Motor neuron (in vitro differentiated cells): ENCODE data around the gene CDH4. TPM values are rescaled to one million over a fixed set of nuclear protein-coding genes. Genes with fewer than 3 reads are reported as not detected.
A peak's percentile ranks its signal among the peaks of the same experiment; 100 is the strongest.

Source experiments
- ATAC-seq, 8 experiments: fragments of 200-7000 bp; cut with Tn5 transposase; replicated peaks in 6 of 8; 2 replicates each; pipeline ENCODE4 v1.8.0; 2021; ENCODE audit warnings: mild to moderate bottlenecking in 8 of 8, moderate library complexity in 8 of 8
- H3K27ac ChIP-seq, 2 donors: fragments of 250-450 bp; sonication (Bioruptor Pico); 2 replicates each; pipeline ENCODE4 v1.9.0; 2021; ENCODE audit warnings: antibody characterized with exemption in 2 of 2, mild to moderate bottlenecking in 2 of 2, moderate library complexity in 1 of 2
- H3K4me1 ChIP-seq, 2 donors: fragments of 250-450 bp; sonication (Bioruptor Pico); replicated peaks in 1 of 2; 2 replicates each; pipeline ENCODE4 v1.6.1; 2021; ENCODE audit warnings: antibody characterized with exemption in 2 of 2, mild to moderate bottlenecking in 2 of 2, moderate library complexity in 1 of 2
- H3K4me3 ChIP-seq, 5 donors: fragments of 250-450 bp; sonication (Bioruptor Pico); 2 replicates each; pipeline ENCODE4 v1.9.0; 2021; ENCODE audit warnings: antibody characterized with exemption in 5 of 5, mild to moderate bottlenecking in 5 of 5, moderate library complexity in 4 of 5
- WGBS, 10 experiments: fragments of 450-650 bp; shearing (Covaris generic); methylation state at CpG; one replicate each; pipeline ENCODE4 v1.0.0; 2022; 5-methylcytosine and 5-hydroxymethylcytosine counted together
- in situ Hi-C, 9 experiments: fragments of 400-800 bp; cut with MboI; loops; one replicate each; pipeline ENCODE4 v1.15.0; 2021; ENCODE audit warnings: low sequenced_read_pairs in 9 of 9, low pct_unique_long_range_greater_than_20kb in 2 of 9; ENCODE audit not compliant: unreplicated experiment in 9 of 9
- total RNA-seq, 8 experiments: library from RNA; unstranded; fragments of 300-600 nt; gene quantifications; 2 replicates each; pipeline versions ENCODE4 v1.2.3 to v1.2.4, GENCODE V29; 2022

The CDH4 gene
- total RNA-seq, 8 experiments from 2014 or later, result 2.4 to 41.6 (median 12.9) TPM

DNA sequence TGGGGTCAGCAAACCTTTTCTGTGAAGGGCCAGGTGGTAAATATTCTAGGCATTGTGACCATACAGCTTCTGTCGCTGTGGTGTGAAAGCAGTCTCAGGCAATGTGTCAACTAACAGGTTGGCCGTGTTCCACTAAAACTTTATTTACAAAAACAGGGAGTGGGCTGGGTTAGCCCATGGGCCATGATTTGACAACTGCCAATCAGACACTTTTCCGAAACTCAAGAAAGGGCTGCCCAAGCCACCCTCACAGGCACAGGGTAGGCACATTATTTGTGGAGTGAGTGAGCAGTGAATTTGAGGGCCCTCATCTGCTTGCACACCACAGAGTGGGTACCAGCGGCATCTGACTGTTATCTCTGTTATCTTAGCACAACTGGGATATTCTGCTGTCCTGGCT lies 523.4 kb downstream of the CDH4 start:
- Histone ChIP-seq H3K4me1 (no peaks in the 10 kb centered on the region), H3K4me3 (no peak overlapping the region), H3K27ac (no peak overlapping the region)
- ATAC-seq, result no peak
- 80 to 100% (median 100%) methylated on average over 1 to 2 of the region's 4 CpGs; no CpG with 5 or more reads in 5 of the 10 experiments for WGBS, 10 experiments
- in situ Hi-C loops, result no loop called here

DNA sequence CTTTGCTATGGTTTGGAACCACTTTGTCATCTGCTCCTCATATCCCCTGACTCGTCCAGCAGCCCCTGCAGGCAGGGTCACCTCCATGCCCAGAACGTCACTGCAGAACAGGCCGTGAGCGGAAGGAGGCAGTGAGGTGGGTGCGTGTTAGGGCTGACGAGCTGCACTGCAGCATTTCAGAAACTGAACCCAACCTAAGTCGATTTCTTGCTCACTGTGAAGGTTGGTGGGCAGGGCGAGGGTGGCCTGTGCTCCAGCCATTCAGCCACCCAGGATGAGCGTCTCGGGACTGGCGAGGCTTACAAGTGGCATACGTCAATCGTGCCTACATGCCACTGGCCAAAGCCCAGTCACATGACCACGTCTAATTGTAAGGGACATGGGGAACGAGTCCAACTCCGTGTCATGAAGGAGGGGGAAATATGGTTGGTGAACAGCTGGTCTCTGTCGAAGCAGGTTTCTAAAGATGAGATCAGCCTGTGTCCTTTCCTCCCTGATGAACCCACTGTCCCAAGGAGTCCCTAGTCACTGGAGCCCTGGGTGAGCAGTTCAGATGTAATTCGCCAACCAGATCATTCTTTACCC lies 524.5 kb downstream of the CDH4 start:
- WGBS, 10 experiments, result 41 to 93% (median 77%) methylated on average over 1 to 11 of the region's 18 CpGs; no CpG with 5 or more reads in 5 of the 10 experiments
- Histone ChIP-seq H3K4me1 (no peaks in the 10 kb centered on the region), H3K27ac (no peak overlapping the region), H3K4me3 (no peak overlapping the region)
- in situ Hi-C loops, result no loop called here
- ATAC-seq, result no peak

DNA sequence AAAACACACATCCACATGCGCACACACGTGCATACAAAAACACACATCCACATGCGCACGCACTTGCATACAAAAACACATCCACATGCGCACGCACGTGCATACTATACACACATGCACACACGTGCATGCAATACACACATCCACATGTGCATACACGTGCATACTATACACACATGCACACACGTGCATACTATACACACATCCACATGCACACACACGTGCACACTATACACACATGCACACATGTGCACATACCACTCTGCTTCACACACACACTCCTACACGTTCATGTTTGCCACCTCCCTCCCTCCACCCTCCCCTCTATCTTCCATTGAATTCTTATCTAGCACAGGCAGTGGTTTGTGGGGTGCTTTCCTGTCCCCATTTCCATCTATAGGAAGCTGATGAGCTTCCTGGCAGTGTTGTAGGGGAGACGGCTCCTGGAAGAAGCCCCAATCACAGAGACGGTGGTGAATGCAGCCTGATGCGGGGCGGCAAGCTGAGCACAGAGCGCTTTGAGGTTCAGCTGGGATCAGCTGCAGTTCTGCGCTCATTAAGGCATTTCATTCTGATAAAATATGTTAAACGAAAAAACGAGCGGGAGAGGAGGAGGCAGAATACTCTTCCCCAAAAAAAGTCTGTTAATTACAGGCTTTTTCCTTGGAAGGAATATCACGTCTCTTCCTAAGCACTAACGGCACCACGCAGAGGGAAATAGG lies 525.9 kb downstream of the CDH4 start:
- Histone ChIP-seq H3K27ac (no peak overlapping the region), H3K4me3 (no peak overlapping the region), H3K4me1 (no peaks in the 10 kb centered on the region)
- WGBS, 10 experiments, result 44 to 95% (median 82%) methylated on average over 3 to 14 of the region's 24 CpGs
- ATAC-seq, result no peak
- in situ Hi-C loops, result no loop called here

DNA sequence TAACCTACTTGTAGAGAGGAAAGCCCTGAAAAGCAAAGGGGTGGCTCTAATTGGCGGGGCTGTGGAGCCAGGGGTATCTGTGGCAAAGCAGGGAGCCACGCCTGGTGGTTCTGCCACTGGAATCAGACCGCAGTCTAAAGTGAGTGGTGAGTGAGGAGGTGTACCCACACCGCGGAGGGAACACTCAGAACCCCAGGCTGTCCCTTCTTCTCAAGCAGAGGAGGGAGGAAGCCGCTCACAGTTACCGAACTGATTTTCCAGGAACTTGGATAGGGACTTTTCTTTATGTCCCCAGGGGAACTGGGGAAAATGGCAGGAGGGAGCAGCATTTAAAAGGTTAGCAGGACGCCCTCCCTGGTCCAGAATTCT lies 526.4 kb downstream of the CDH4 start:
- ATAC-seq, result no peak
- Histone ChIP-seq H3K27ac (no peak overlapping the region), H3K4me1 (no peaks in the 10 kb centered on the region), H3K4me3 (no peak overlapping the region)
- in situ Hi-C loops, result no loop called here
- WGBS, 10 experiments, result 0 to 95% (median 83%) methylated on average over 1 to 4 of the region's 8 CpGs; no CpG with 5 or more reads in 3 of the 10 experiments

DNA sequence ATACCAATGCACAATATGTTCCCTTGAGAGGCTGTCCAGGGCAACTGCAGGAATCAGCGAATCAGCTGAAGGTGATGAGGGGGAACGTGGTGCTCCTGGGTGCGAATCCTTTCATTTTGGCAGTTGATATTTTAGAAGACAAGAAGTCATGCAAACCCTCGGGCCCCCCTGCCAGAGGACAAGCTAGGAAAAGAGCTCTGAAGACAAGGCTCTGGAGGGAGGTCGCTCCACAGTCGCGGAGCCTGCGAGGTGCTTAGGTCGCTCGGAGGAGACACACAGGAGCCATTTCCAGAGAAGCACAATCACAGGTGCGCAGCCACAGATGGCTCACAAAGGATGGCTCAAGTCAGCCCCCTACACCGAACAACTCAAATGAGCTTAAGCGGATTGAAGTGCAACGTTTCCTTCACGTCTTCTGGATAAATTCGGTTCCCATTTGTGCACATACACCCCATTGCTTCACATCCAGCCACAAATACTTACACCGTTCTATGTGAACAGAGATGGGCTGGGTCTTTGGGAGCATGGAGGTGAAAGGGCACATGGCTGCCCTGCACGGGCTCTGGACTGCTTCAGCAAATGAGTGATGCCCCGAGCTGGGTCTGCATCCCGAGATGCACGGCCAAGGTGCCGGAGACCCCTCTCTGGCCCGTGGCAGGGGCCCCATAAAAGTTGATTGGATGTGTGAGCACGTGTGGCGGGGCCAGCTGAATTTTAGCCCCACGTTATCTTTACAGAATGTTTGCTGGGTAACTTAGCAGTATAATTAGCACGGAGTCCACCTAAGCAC lies 527.3 kb downstream of the CDH4 start:
- Histone ChIP-seq H3K27ac (no peak overlapping the region), H3K4me3 (no peak overlapping the region), H3K4me1 (no peaks in the 10 kb centered on the region)
- no peak for ATAC-seq
- in situ Hi-C loops, result no loop called here
- 5 to 100% (median 68%) methylated on average over 1 to 16 of the region's 27 CpGs for WGBS, 10 experiments

DNA sequence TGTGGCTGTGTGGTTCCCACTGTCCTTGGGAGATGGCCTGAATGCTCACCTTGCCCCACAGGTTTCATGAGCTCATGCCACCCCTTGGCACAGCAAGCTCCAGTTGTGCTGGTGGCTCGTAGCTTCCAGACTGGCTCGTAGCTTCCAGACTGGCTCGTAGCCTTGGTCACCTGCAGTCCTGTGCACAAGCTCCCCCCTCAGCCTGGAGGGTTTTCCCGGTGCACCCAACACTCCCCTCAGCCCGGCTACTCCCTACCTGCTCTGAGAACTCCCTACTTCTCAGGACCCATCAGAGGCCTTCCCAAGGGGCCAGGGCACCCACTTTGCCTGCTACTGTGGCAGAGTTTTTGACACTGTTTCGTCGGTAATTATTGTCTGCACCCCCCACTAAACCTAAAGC lies 528.0 kb downstream of the CDH4 start:
- in situ Hi-C loops, result no loop called here
- Histone ChIP-seq H3K4me1 (no peaks in the 10 kb centered on the region), H3K4me3 (no peak overlapping the region), H3K27ac (no peak overlapping the region)
- WGBS, 10 experiments, result 15 to 100% (median 81%) methylated on average over 1 to 6 of the region's 7 CpGs; no CpG with 5 or more reads in 3 of the 10 experiments
- no peak for ATAC-seq

DNA sequence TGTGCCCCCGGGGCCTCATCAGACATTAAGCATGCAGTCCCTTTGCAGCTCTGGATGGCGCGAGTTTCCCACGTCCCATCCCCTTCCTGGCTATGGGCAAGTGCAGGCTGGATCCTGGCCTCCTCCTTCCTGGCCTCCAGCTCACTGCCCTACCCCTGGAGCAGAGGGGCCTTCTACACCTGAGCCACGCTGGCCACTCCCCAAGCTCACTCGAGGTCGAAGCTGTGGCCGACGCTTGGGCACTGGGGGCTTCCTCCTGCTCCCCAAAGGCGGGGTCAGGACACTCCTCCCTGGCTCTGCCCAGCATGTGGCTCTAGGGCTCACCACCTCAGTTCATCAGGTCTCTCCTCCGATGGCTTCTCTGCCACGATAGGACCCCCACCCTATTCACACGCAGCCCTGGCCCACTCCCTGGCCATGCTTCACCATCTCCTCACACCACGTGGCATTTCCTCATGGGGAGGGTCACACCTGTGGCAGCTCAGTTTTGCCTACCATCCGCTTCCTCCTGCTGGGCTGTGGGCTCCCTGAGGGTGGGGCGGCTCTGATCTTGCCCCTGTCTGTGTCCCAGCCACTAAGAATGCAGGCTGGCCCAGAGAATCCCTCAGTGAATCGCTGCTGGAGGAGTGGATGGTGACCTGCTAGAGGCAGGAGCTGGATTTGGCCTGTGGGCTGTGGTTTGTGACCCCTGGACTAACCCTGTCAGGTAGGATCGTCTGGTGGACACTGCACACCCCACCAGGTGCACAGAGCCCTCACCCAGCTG lies 532.9 kb downstream of the CDH4 start:
- WGBS, 10 experiments, result 0 to 88% (median 80%) methylated on average over 1 to 5 of the region's 18 CpGs; no CpG with 5 or more reads in 3 of the 10 experiments
- no peak for ATAC-seq
- H3K4me1 ChIP-seq, result peaks cover 8 to 13% of the 10 kb centered on the region in 2 donors
- in situ Hi-C loops, result no loop called here
- no peak overlapping the region for H3K27ac ChIP-seq
- H3K4me3 ChIP-seq, result no peak overlapping the region

DNA sequence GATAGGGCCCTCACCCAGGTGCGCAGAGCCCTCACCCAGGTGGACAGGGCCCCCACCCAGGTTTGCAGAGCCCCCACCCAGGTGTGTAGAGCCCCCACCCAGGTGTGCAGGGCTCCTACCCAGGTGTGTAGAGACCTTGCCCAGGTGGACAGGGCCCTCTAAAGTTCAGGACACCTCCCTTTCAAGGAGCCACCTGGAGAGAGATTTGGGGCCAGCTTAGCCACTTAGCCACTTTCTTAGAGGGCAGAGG lies 533.4 kb downstream of the CDH4 start:
- in situ Hi-C loops, result no loop called here
- no CpG with 5 or more reads among the region's 1 CpG for WGBS, 10 experiments
- ATAC-seq, result no peak

DNA sequence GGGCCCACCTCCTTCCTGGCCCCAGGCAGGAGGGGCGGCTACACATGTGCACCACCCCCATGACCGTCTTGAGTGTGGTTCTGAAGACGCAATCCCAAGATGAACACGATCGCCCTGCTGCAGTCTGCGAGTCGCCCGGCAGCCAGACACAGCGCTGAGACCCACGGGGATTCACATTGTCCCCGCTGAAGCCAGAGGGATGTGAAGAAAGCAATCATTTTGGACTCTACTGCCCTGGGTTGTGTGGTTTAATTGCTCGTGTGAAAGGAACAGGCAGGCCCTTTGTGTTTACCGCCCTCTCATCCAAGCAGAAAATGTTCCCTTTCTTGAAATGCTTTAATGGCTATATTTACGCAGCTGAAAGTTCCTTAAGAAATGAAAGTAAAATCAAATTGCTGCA lies 534.2 kb downstream of the CDH4 start:
- no peak overlapping the region for H3K27ac ChIP-seq
- H3K4me3 ChIP-seq, result no peak overlapping the region
- 17 to 100% (median 67%) methylated on average over 1 to 7 of the region's 14 CpGs; no CpG with 5 or more reads in 1 of the 10 experiments for WGBS, 10 experiments
- peaks cover 8 to 13% of the 10 kb centered on the region in 2 donors for H3K4me1 ChIP-seq
- in situ Hi-C loops, result no loop called here
- ATAC-seq, result peak in 5 of 8 experiments; percentile 48 to 81 (median 68)

More for the DNA sequence above, 533.4 kb downstream of the CDH4 start:
- no peak overlapping the region for H3K4me3 ChIP-seq
- no peak overlapping the region for H3K27ac ChIP-seq
- H3K4me1 ChIP-seq, result peaks cover 8 to 13% of the 10 kb centered on the region in 2 donors

DNA sequence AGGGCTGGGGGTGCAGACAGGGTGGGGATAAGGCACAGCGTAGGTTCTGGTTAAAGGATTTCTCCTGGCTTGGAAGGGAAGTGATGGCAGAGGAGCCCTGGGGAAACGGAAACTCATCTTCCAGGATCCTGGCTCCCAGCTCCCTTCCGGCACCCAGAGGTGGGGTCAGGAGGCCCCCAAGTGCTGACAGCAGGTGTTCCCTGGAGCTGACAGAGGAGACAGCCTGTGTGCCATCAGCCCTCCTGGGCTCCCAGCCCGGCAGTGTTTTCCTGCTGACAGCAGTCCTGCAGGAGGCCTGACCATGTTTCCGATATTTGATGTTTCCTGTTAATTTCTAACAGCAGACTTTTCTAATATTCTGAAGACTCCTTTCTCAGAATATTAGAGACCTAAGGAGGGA lies 536.3 kb downstream of the CDH4 start:
- in situ Hi-C loops, result no loop called here
- H3K27ac ChIP-seq, result no peak overlapping the region
- ATAC-seq, result peak in 1 of 8 experiments; percentile 26
- no peak overlapping the region for H3K4me3 ChIP-seq
- H3K4me1 ChIP-seq, result peaks cover 8 to 13% of the 10 kb centered on the region in 2 donors
- 25 to 93% (median 62%) methylated on average over 1 to 4 of the region's 5 CpGs; no CpG with 5 or more reads in 6 of the 10 experiments for WGBS, 10 experiments

DNA sequence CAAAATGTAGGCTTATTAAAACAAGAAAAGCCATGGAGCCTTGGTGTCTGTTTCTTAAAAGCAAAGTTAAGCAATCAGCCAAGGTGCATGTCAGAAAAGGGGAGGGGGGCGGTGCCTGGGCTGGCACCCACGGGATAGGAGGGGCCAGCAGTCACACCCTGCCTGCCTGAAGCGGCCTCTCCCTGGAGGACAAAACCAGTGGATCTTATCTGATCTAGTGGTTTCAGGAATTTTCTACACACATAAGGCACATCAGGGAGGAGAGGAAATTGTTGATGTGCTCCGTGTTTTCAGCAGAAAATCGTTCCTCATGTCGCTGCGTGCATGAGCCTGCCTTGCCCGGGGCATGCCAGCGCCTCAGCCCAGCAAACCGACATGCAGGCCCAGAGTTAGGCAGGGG lies 537.3 kb downstream of the CDH4 start:
- H3K27ac ChIP-seq, result no peak overlapping the region
- H3K4me1 ChIP-seq, result peaks cover 8 to 13% of the 10 kb centered on the region in 2 donors
- ATAC-seq, result peak in 2 of 8 experiments; percentile 14 to 74
- in situ Hi-C loops, result no loop called here
- no peak overlapping the region for H3K4me3 ChIP-seq
- WGBS, 10 experiments, result 0 to 95% (median 82%) methylated on average over 1 to 7 of the region's 10 CpGs; no CpG with 5 or more reads in 5 of the 10 experiments

DNA sequence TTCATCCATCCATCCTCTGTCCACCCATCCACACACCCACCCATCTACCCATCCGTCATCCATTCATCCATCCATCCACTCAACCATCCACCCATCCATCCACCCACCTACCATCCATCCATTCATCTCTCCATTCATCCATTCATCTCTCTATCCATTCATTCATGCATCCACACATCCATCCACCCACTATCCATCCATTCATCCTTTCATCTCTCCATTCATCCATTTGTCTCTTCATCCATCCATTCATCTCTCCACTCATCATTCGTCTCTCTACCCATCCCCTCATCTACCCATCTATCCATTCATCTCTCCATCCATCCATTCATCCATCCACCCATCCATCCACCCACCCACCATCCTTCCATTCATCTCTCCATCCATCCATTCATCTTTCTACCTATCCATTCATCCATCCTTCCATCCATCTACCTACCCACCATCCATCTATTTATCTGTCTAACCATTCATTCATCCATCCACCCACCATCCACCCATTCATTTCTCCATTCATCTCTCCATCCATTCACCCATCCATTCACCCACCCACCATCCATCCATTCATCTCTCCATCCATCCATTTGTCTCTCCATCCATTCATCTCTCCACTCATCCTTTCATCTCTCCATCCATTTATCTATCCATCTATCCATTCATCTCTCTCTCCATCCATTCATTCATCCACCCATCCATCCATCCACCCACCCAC lies 538.2 kb downstream of the CDH4 start:
- in situ Hi-C loops, result no loop called here
- Histone ChIP-seq H3K4me1 (peaks cover 8 to 13% of the 10 kb centered on the region in 2 donors), H3K27ac (no peak overlapping the region), H3K4me3 (no peak overlapping the region)
- 11 to 94% (median 65%) methylated on average over 1 to 2 of the region's 2 CpGs for WGBS, 10 experiments
- no peak for ATAC-seq
